ENCODE data around the gene TNFRSF14. TPM values are rescaled to one million over a fixed set of nuclear protein-coding genes. Genes with fewer than 3 reads are reported as not detected.

Gene TNFRSF14
- total and polyA plus RNA-seq, 2 of the 13 experiments (the other 11 are each of a cell fraction or from before 2014, with no cell fraction given) = 11.9 to 49.9 TPM

DNA sequence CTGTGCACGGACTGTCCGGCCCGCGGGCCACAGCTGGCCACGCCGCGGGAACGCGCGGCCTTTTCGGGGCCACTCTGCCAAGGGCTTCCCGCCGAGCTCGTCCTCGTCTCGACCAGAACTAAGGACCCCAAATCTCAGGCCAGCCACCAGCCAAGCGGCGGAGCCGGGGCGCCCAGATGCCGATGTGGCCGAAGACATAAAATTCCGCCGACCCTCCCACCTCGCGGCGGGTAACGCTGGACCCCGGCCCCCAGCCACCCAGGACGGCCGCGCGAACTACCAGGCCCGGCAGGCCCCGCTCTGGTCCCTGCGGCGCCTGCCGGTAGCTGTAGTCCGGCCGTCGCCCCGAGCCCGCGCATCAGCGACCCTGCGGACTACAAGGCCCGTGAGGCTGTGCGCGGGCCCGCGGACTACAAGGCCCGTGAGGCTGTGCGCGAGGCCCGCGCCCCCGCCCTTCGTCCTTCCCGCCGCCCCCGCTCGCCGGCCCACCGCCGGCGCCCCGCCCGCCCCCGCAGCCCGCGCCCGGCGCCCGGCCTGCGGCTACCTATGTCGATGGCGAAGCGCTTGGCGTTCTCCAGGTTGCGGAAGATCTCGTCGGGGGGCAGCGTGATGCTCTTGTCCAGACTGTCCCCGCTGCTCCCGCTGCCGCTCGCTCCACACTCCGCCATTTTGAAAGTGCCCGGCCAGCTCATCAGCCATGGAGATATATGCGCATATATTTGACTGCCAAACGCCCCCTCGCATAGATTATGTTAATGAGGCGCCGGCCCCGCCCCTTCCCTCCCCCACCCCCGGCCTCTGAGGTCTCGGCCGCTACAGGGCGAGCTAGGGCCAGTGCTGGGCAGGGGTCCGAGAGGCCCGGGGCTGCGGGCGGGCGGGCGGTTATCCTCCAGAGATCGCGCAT lies 30.0 kb upstream of the TNFRSF14 start, which contains the start of gene PANK4 (continued):
- TF ChIP-seq ZNF546 (CRISPR knock-in tag; conservative IDR thresholded peaks at IDR 0.05) (0 out of 2 replicates have a peak, but pooled peaks have one; percentile 54), EED (CRISPR knock-in tag; IDR thresholded peaks at IDR 0.05) (no peak), EP300 (IDR thresholded peaks at IDR 0.05; ENCODE audit: low read depth in 2 of 2, low read length in 2 of 2) (no peak), EP300 (CRISPR knock-in tag; IDR thresholded peaks at IDR 0.05; ENCODE audit: borderline replicate concordance) (no peak), ZNF850 (CRISPR knock-in tag; conservative IDR thresholded peaks at IDR 0.05) (peak; percentile 82; the same call in 1 of the 2 replicates), HOXA7 (CRISPR knock-in tag; IDR thresholded peaks at IDR 0.05) (no peak), CAMTA2 (CRISPR knock-in tag; IDR thresholded peaks at IDR 0.05; ENCODE audit: borderline replicate concordance) (0 out of 2 replicates have a peak, but pooled peaks have one; percentile 21), NR2C2 (CRISPR knock-in tag; IDR thresholded peaks at IDR 0.05; ENCODE audit: borderline replicate concordance) (peak; percentile 62), HCFC1 (IDR thresholded peaks at IDR 0.05; ENCODE audit: low read depth, low read length) (peak; percentile 98), SPEN (CRISPR knock-in tag; IDR thresholded peaks at IDR 0.05; ENCODE audit: low read depth) (peak; percentile 34; the same call in 1 of the 2 replicates), SUZ12 (IDR thresholded peaks at IDR 0.05; ENCODE audit: low read depth, low read length) (peak; percentile 95), ZNF10 (CRISPR knock-in tag; IDR thresholded peaks at IDR 0.05; ENCODE audit: borderline replicate concordance, low read depth) (no peak), ZNF749 (CRISPR knock-in tag; IDR thresholded peaks at IDR 0.05; ENCODE audit: borderline replicate concordance) (peak; percentile 53; the same call in 1 of the 2 replicates), PHF8 (CRISPR knock-in tag; IDR thresholded peaks at IDR 0.05) (peak; percentile 69), HOXA3 (CRISPR knock-in tag; IDR thresholded peaks at IDR 0.05) (peak; percentile 76), ZNF143 (CRISPR knock-in tag; IDR thresholded peaks at IDR 0.05) (peak; percentile 94), GABPB1 (CRISPR knock-in tag; IDR thresholded peaks at IDR 0.05) (peak; percentile 88), HES4 (CRISPR knock-in tag; IDR thresholded peaks at IDR 0.05; ENCODE audit: borderline replicate concordance) (0 out of 2 replicates have a peak, but pooled peaks have one; percentile 60), ZMYM4 (CRISPR knock-in tag; IDR thresholded peaks at IDR 0.05) (peak; percentile 32; the same call in 1 of the 2 replicates), SRF (IDR thresholded peaks at IDR 0.05; ENCODE audit: low read depth, low read length) (0 out of 2 replicates have a peak, but pooled peaks have one; percentile 21), TBL1XR1 (IDR thresholded peaks at IDR 0.05; ENCODE audit: borderline replicate concordance, low read length, partially characterized antibody) (peak; percentile 72), TBP (CRISPR knock-in tag; IDR thresholded peaks at IDR 0.05) (peak; percentile 96; the same call in 1 of the 2 replicates)
- TF ChIP-seq, protein P1, sequence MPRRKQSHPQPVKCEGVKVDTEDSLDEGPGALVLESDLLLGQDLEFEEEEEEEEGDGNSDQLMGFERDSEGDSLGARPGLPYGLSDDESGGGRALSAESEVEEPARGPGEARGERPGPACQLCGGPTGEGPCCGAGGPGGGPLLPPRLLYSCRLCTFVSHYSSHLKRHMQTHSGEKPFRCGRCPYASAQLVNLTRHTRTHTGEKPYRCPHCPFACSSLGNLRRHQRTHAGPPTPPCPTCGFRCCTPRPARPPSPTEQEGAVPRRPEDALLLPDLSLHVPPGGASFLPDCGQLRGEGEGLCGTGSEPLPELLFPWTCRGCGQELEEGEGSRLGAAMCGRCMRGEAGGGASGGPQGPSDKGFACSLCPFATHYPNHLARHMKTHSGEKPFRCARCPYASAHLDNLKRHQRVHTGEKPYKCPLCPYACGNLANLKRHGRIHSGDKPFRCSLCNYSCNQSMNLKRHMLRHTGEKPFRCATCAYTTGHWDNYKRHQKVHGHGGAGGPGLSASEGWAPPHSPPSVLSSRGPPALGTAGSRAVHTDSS (CRISPR knock-in tag; conservative IDR thresholded peaks at IDR 0.05) = peak; percentile 99; the same call in 1 of the 2 replicates
- TF ChIP-seq, protein P2, sequence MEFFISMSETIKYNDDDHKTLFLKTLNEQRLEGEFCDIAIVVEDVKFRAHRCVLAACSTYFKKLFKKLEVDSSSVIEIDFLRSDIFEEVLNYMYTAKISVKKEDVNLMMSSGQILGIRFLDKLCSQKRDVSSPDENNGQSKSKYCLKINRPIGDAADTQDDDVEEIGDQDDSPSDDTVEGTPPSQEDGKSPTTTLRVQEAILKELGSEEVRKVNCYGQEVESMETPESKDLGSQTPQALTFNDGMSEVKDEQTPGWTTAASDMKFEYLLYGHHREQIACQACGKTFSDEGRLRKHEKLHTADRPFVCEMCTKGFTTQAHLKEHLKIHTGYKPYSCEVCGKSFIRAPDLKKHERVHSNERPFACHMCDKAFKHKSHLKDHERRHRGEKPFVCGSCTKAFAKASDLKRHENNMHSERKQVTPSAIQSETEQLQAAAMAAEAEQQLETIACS (CRISPR knock-in tag; IDR thresholded peaks at IDR 0.05) = peak; percentile 39; the same call in 1 of the 2 replicates
- TF ChIP-seq, protein P3, sequence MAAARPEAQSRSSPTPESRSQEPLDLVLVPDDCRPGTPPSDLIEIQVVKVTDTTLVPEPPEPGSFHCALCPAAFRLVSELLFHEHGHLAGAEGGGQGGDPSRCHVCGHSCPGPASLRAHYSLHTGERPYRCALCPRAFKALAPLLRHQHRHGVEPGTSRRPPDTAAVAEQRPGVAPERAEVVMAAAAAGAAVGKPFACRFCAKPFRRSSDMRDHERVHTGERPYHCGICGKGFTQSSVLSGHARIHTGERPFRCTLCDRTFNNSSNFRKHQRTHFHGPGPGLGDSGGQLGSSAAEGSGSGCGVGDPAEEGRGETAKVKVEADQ (CRISPR knock-in tag; IDR thresholded peaks at IDR 0.05; ENCODE audit: borderline replicate concordance) = no peak
- TF ChIP-seq, protein P4, sequence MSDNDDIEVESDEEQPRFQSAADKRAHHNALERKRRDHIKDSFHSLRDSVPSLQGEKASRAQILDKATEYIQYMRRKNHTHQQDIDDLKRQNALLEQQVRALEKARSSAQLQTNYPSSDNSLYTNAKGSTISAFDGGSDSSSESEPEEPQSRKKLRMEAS (IDR thresholded peaks at IDR 0.05) = no peak; the same call in 1 of the 2 replicates

Measured in HepG2 (cell line).